RWPE2 (cell line): Measurements from ENCODE around the gene DPY19L3.

Experiments used
- ATAC-seq: fragments of 200-7000 bp; cut with Tn5 transposase; 3 replicates; pipeline ENCODE4 v1.9.1; 2021; ENCODE audit warnings: low read depth
- DNase-seq: peaks from one replicate; pipeline ENCODE4 v3.0.0-alpha.2; 2020; ENCODE audit warnings: low spot score
- H3K27ac ChIP-seq: fragments of 450-650 bp; 2 replicates; pipeline ENCODE4 v1.5.1; 2017; ENCODE audit warnings: mild to moderate bottlenecking; ENCODE audit not compliant: poor library complexity, severe bottlenecking
- H3K27me3 ChIP-seq: fragments of 250-450 bp; sonication (Bioruptor Pico); 2 replicates; pipeline ENCODE4 v1.5.1; 2021; ENCODE audit warnings: mild to moderate bottlenecking, moderate library complexity; ENCODE audit not compliant: insufficient read depth, poor library complexity, severe bottlenecking
- H3K36me3 ChIP-seq: fragments of 250-450 bp; sonication (Bioruptor Pico); 2 replicates; pipeline ENCODE4 v1.5.1; 2020; ENCODE audit warnings: low read depth, mild to moderate bottlenecking, moderate library complexity
- H3K4me1 ChIP-seq: fragments of 250-450 bp; sonication (Bioruptor Pico); 2 replicates; pipeline ENCODE4 v1.5.1; 2021; ENCODE audit warnings: mild to moderate bottlenecking, moderate library complexity; ENCODE audit not compliant: insufficient read depth, poor library complexity, severe bottlenecking
- H3K4me3 ChIP-seq: fragments of 250-450 bp; sonication (Bioruptor Pico); 2 replicates; pipeline ENCODE4 v1.5.1; 2021; ENCODE audit warnings: mild to moderate bottlenecking, moderate library complexity; ENCODE audit not compliant: severe bottlenecking
- H3K9me3 ChIP-seq: fragments of 250-450 bp; sonication (Bioruptor Pico); 2 replicates; pipeline ENCODE4 v1.5.1; 2021; ENCODE audit warnings: mild to moderate bottlenecking, moderate library complexity; ENCODE audit not compliant: severe bottlenecking
- CTCF ChIP-seq: fragments of 450-650 bp; IDR thresholded peaks from one replicate; pipeline ENCODE4 v1.5.1; 2017; ENCODE audit warnings: mild to moderate bottlenecking, moderate library complexity; ENCODE audit not compliant: poor library complexity, severe bottlenecking

DPY19L3 gene

GRCh38 chr19:32388393-32388855, 17.1 kb upstream of the DPY19L3 start:
- no peaks in the 10 kb centered on the region for H3K27me3 ChIP-seq
- H3K4me3 ChIP-seq = no peak overlapping the region
- H3K27ac ChIP-seq = no peak overlapping the region
- no peak for TF ChIP-seq CTCF
- DNase-seq = no peak
- ATAC-seq = no peak
- no peaks in the 10 kb centered on the region for H3K4me1 ChIP-seq
- H3K36me3 ChIP-seq = peaks cover 27% of the 10 kb centered on the region
- no peaks in the 10 kb centered on the region for H3K9me3 ChIP-seq

GRCh38 chr19:32392901-32393300, 12.7 kb upstream of the DPY19L3 start:
- ATAC-seq = no peak
- Histone ChIP-seq H3K36me3 (no peaks in the 10 kb centered on the region; the same call in 1 of the 2 replicates), H3K4me1 (peaks cover 2% of the 10 kb centered on the region), H3K27ac (no peak overlapping the region), H3K9me3 (no peaks in the 10 kb centered on the region), H3K27me3 (no peaks in the 10 kb centered on the region), H3K4me3 (no peak overlapping the region)
- no peak for TF ChIP-seq CTCF
- no peak for DNase-seq

GRCh38 chr19:32396046-32396652, 9.4 kb upstream of the DPY19L3 start:
- H3K4me3 ChIP-seq = no peak overlapping the region
- peaks cover 3% of the 10 kb centered on the region; the same call in 1 of the 2 replicates for H3K36me3 ChIP-seq
- no peak overlapping the region for H3K27ac ChIP-seq
- ATAC-seq (no peak), DNase-seq (no peak)
- no peaks in the 10 kb centered on the region for H3K27me3 ChIP-seq
- H3K9me3 ChIP-seq = no peaks in the 10 kb centered on the region
- no peak for TF ChIP-seq CTCF
- peaks cover 12% of the 10 kb centered on the region for H3K4me1 ChIP-seq

- Histone ChIP-seq H3K36me3 (peaks cover 3% of the 10 kb centered on the region; the same call in 1 of the 2 replicates), H3K27ac (no peak overlapping the region), H3K4me1 (peaks cover 12% of the 10 kb centered on the region), H3K4me3 (no peak overlapping the region), H3K27me3 (no peaks in the 10 kb centered on the region), H3K9me3 (no peaks in the 10 kb centered on the region)
- ATAC-seq (peak; percentile 78), DNase-seq (no peak)
- TF ChIP-seq CTCF = no peak
Measured at GRCh38 chr19:32397671-32398101, 7.9 kb upstream of the DPY19L3 start.

- H3K27me3 ChIP-seq = no peaks in the 10 kb centered on the region
- peaks cover 25% of the 10 kb centered on the region for H3K4me1 ChIP-seq
- H3K4me3 ChIP-seq = no peak overlapping the region
- DNase-seq = no peak
- peaks cover 3% of the 10 kb centered on the region; the same call in 1 of the 2 replicates for H3K36me3 ChIP-seq
- no peak for ATAC-seq
- no peak for TF ChIP-seq CTCF
- H3K27ac ChIP-seq = no peak overlapping the region
- no peaks in the 10 kb centered on the region for H3K9me3 ChIP-seq
Measured at GRCh38 chr19:32401992-32402391, 3.6 kb upstream of the DPY19L3 start.
